Choroid plexus epithelial cell (primary cell): ENCODE results near the gene PLD1.

Experiments
- DNase-seq: peaks from one replicate; pipeline ENCODE4 v3.0.0-alpha.2; 2010; ENCODE audit warnings: low read depth
- H3K4me3 ChIP-seq: 2 replicates; pipeline ENCODE4 v1.5.1; 2011; ENCODE audit warnings: low read depth, mild to moderate bottlenecking, control low read depth, low read length, moderate library complexity
- CTCF ChIP-seq: conservative IDR thresholded peaks from 2 replicates; pipeline ENCODE4 v1.5.1; 2011; ENCODE audit warnings: low read depth, mild to moderate bottlenecking, control low read depth, inconsistent platforms, low read length, moderate library complexity

The PLD1 gene

GRCh38 chr3:171745577-171746319 lies 64.5 kb downstream of the PLD1 start:
- no peak for DNase-seq
- no peak for TF ChIP-seq CTCF
- H3K4me3 ChIP-seq: no peak overlapping the region

- no peak overlapping the region for H3K4me3 ChIP-seq
- DNase-seq: no peak
- TF ChIP-seq CTCF: no peak
These were observed 66.0 kb downstream of the PLD1 start for GRCh38 chr3:171744158-171744741.

- no peak for DNase-seq
- no peak overlapping the region for H3K4me3 ChIP-seq
- TF ChIP-seq CTCF: no peak
These were observed 66.7 kb downstream of the PLD1 start for GRCh38 chr3:171743327-171744157.

GRCh38 chr3:171741377-171741776 lies 68.9 kb downstream of the PLD1 start:
- no peak overlapping the region for H3K4me3 ChIP-seq
- TF ChIP-seq CTCF: no peak
- no peak for DNase-seq

- no peak overlapping the region for H3K4me3 ChIP-seq
- no peak for TF ChIP-seq CTCF
- DNase-seq: no peak
These were observed 73.7 kb downstream of the PLD1 start for GRCh38 chr3:171736556-171736955.

- no peak overlapping the region for H3K4me3 ChIP-seq
- no peak for TF ChIP-seq CTCF
- no peak for DNase-seq
These were observed 76.7 kb downstream of the PLD1 start for GRCh38 chr3:171733561-171733960.
